HFFc6 (cell line): Measurements from ENCODE around the gene WNT1. TPM values are rescaled to one million over a fixed set of nuclear protein-coding genes. Genes with fewer than 3 reads are reported as not detected.

Experiments
- DNase-seq: peaks from one replicate; pipeline ENCODE4 v3.0.0-alpha.2; 2018
- H3K27ac Mint-ChIP-seq: 2 replicates; pipeline ENCODE4 v1.8.0; 2020; ENCODE audit warnings: mild to moderate bottlenecking, mixed read lengths
- H3K27me3 Mint-ChIP-seq: 2 replicates; pipeline ENCODE4 v1.8.0; 2021; ENCODE audit warnings: mild to moderate bottlenecking, moderate library complexity, mixed read lengths; ENCODE audit not compliant: insufficient read depth
- H3K36me3 Mint-ChIP-seq: 2 replicates; pipeline ENCODE4 v1.8.0; 2021; ENCODE audit warnings: low read depth, mixed read lengths
- H3K4me1 Mint-ChIP-seq: 2 replicates; pipeline ENCODE4 v1.8.0; 2020; ENCODE audit warnings: low read depth, mixed read lengths
- H3K4me3 Mint-ChIP-seq: 2 replicates; pipeline ENCODE4 v1.8.0; 2020; ENCODE audit warnings: mild to moderate bottlenecking, moderate library complexity, mixed read lengths
- H3K9me3 Mint-ChIP-seq: 2 replicates; pipeline ENCODE4 v1.8.0; 2020; ENCODE audit warnings: mild to moderate bottlenecking, mixed read lengths
- total RNA-seq, 6 experiments: library from RNA; stranded (reverse); fragmentation: NEBNext Ultra II Directional; extraction: Animal tissue kit (Norgen Biotek cat#: 25700); gene quantifications; 2 replicates in 1 of 6; 3 replicates in 5 of 6; pipeline ENCODE4 v1.2.3, GENCODE V29; 2021
- TF ChIP-seq, protein P1 (sequence below): fragments of 200-600 bp; sonication (generic); IDR thresholded peaks from 2 replicates; pipeline ENCODE4 v1.5.0; 2021; ENCODE audit warnings: antibody characterized with exemption, mild to moderate bottlenecking

Gene WNT1
- total RNA-seq, 6 experiments from 2014 or later, result not detected

DNA sequence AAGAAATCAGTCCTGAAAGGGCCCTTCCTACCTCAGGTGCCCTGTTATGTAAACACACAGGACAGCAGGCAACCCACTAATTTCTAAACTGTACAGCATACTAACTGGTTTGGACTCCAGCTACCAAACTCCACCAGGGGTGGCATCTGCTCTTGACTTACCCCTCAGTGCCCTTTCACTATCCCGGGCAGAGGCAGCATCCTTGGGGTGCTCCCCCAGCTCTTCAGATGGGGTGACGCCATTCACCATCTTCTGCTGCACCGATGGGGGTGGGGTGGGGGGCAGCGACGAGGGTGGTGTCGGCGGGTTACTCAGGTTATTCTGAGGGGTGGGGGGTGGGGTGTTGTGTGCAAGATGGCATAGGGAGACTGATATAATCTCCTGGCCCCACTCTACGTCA, 52.0 kb downstream of the WNT1 start:
- DNase-seq, result no peak
- Mint-ChIP-seq H3K27ac (no peak overlapping the region), H3K27me3 (peaks cover 2% of the 10 kb centered on the region), H3K9me3 (no peaks in the 10 kb centered on the region), H3K4me1 (no peaks in the 10 kb centered on the region), H3K36me3 (peaks cover 26% of the 10 kb centered on the region), H3K4me3 (no peak overlapping the region)
- TF ChIP-seq, protein P1, sequence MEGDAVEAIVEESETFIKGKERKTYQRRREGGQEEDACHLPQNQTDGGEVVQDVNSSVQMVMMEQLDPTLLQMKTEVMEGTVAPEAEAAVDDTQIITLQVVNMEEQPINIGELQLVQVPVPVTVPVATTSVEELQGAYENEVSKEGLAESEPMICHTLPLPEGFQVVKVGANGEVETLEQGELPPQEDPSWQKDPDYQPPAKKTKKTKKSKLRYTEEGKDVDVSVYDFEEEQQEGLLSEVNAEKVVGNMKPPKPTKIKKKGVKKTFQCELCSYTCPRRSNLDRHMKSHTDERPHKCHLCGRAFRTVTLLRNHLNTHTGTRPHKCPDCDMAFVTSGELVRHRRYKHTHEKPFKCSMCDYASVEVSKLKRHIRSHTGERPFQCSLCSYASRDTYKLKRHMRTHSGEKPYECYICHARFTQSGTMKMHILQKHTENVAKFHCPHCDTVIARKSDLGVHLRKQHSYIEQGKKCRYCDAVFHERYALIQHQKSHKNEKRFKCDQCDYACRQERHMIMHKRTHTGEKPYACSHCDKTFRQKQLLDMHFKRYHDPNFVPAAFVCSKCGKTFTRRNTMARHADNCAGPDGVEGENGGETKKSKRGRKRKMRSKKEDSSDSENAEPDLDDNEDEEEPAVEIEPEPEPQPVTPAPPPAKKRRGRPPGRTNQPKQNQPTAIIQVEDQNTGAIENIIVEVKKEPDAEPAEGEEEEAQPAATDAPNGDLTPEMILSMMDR, result no peak

DNA sequence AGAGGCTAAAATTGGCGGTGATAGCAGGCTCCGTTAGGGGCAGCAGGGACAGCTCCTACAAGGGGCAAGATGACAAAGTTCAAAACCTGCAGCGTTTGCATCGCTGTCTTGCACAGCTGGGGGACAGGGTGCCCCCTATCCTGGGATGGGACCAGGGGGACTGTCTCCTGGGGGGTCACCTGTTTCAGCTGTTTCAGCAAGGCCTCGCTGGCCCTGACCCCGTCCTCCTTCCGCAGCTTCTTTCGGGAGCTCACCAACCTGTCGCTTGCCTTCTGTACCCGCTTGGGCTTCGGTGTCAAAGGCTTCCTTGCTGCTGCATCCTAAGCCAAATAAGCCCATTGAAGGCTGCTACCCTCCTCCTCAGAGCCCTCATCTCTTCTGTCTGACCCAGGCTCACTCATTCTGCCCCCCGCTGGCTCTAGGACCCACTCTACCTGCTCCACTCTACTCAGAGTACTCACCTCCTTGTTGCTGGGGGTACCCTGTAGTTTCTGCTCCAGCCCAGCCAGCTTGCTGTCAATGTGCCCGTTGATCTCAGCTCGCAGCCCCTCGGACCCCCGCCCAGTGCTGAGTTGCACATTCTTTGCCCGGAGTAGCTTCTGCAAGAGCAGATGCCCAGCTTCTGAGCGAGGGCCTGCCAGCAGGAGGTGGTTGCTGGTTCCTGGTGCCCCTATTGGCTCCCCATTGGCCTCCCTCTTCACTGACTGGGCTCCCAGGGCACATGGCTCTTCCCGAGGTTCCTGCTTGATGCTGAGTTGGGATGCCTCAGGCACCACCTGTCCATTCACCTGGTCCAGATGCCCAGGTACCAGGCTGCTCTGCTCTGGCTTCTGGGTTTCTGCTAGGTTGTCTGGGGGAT, 52.8 kb downstream of the WNT1 start:
- TF ChIP-seq, protein P1, result no peak
- Mint-ChIP-seq H3K9me3 (no peaks in the 10 kb centered on the region), H3K4me1 (no peaks in the 10 kb centered on the region), H3K36me3 (peaks cover 27% of the 10 kb centered on the region), H3K27ac (peak overlapping the region; percentile 57), H3K27me3 (peaks cover 2% of the 10 kb centered on the region), H3K4me3 (no peak overlapping the region)
- no peak for DNase-seq

DNA sequence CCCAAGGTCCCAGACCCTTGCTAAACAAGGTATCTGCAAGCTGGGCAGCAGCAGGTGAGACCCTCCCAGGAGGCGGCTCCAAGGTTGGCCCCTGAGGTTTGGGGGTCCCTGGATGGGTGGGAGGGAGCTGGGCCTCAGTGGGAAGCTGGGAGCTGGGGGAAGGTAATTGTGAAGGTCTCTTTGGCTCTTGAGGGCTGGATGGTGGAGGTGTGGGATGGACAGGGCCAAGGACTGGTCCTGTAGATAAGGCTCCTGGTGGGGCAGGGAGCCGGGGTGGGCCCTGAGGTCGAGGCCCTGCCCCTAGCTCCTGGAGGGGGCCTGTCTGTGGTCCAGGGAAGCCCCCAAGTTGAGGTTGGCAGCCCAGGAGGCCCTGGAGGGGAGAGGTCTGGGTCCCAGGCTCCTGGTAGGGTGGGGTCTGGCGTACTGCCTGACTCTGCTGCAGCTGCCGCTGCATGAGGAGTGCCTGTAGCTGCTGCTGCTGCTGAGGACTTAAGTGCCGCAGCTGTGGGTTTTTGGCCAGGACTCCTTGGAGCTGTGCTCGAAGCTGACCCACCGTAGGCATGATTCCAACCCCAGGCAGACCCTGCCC, 53.5 kb downstream of the WNT1 start:
- Mint-ChIP-seq H3K4me1 (no peaks in the 10 kb centered on the region), H3K27ac (no peak overlapping the region), H3K9me3 (no peaks in the 10 kb centered on the region), H3K4me3 (no peak overlapping the region), H3K27me3 (peaks cover 2% of the 10 kb centered on the region), H3K36me3 (peaks cover 31% of the 10 kb centered on the region)
- no peak for DNase-seq
- TF ChIP-seq, protein P1, result no peak

Other genes with a start within 250 kb of the WNT1 start
- 10 to 100 TPM; 20.3 to 31.6 (median 22.4) TPM for gene ADCY6, start 189.2 kb upstream of the WNT1 start, total RNA-seq
- gene CACNB3, start 159.8 kb upstream of the WNT1 start, total RNA-seq, result 10 to 100 TPM; 32.3 to 44.4 (median 38.4) TPM
- gene DDX23, start 126.2 kb upstream of the WNT1 start, total RNA-seq, result 10 to 100 TPM; 57.4 to 84.1 (median 69.8) TPM
- under 1 TPM in 4 of 6 experiments, not detected in 2; 0.12 to 0.68 (median 0.18) TPM for gene RND1, start 112.5 kb upstream of the WNT1 start, total RNA-seq
- 100 to 1,000 TPM in 2 of 6 experiments, 10 to 100 TPM in 4; 59.2 to 117 (median 70.8) TPM for gene FKBP11, start 52.8 kb upstream of the WNT1 start, total RNA-seq
- 100 to 1,000 TPM; 186 to 213 (median 203) TPM for gene ARF3, start 20.8 kb upstream of the WNT1 start, total RNA-seq
- gene WNT10B, start 6.6 kb upstream of the WNT1 start, total RNA-seq, result 1 to 10 TPM in 4 of 6 experiments, under 1 TPM in 2; 0.87 to 1.7 (median 1.3) TPM
- under 1 TPM; 0.17 to 0.40 (median 0.23) TPM for gene DDN, start 21.1 kb downstream of the WNT1 start, total RNA-seq
- 10 to 100 TPM; 79.0 to 92.0 (median 83.3) TPM for gene PRKAG1, start 40.5 kb downstream of the WNT1 start, total RNA-seq
- gene KMT2D, start 82.5 kb downstream of the WNT1 start, total RNA-seq, result 10 to 100 TPM; 43.9 to 66.6 (median 48.4) TPM
- gene RHEBL1, start 91.7 kb downstream of the WNT1 start, total RNA-seq, result 1 to 10 TPM in 1 of 6 experiments, under 1 TPM in 5; 0.60 to 1.6 (median 0.86) TPM
- under 1 TPM in 1 of 6 experiments, not detected in 5; 0.07 TPM for gene DHH, start 116.5 kb downstream of the WNT1 start, total RNA-seq
- 10 to 100 TPM; 23.0 to 31.0 (median 26.2) TPM for gene LMBR1L, start 132.5 kb downstream of the WNT1 start, total RNA-seq
- gene TUBA1B, start 153.1 kb downstream of the WNT1 start, total RNA-seq, result 1,000 to 10,000 TPM; 1,208 to 2,585 (median 2,279) TPM
- gene TUBA1A, start 210.8 kb downstream of the WNT1 start, total RNA-seq, result 100 to 1,000 TPM; 227 to 300 (median 257) TPM